Endothelial cell of umbilical vein (primary cell): ENCODE data around the gene TEKT5. TPM values are rescaled to one million over a fixed set of nuclear protein-coding genes. Genes with fewer than 3 reads are reported as not detected.

ENCODE experiments used
- BruUV-seq: library from RNA; stranded (reverse); fragments of 400-500 nt; replicated peaks from 2 replicates; lab custom pipeline; 2021; lab: Mats Ljungman, UMichigan
- CTCF ChIA-PET: fragments of 300-600, 350-600 bp; sonication (Branson Sonifier 250); formaldehyde crosslinking; loops from one replicate; lab custom pipeline; 2021; ENCODE audit warnings: antibody characterized with exemption, inconsistent platforms; lab: Charles Lee
- POLR2A ChIA-PET: fragments of 300-600, 350-600 bp; sonication (Branson Sonifier 250); formaldehyde crosslinking; loops from one replicate; lab custom pipeline; 2021; ENCODE audit warnings: antibody characterized with exemption, inconsistent platforms; lab: Charles Lee
- DNase-seq: peaks from one replicate; pipeline ENCODE4 v3.0.0-alpha.2; 2011; ENCODE audit warnings: low read depth, low spot score
- FAIRE-seq: peaks from 2 replicates; lab custom pipeline; 2011; peaks lifted over from hg19 to GRCh38; lab: Jason Lieb, UNC
- H2AFZ ChIP-seq: 2 replicates; pipeline ENCODE4 v1.6.0; 2012; ENCODE audit warnings: low read depth, low read length, control low read depth, inconsistent platforms
- H3K27ac ChIP-seq: 2 replicates; pipeline ENCODE4 v1.5.1; 2011; ENCODE audit warnings: low read depth, mild to moderate bottlenecking, control low read depth, low read length, moderate library complexity; ENCODE audit not compliant: insufficient read depth
- H3K27me3 ChIP-seq, 2 experiments: 2 replicates each; pipeline versions ENCODE4 v1.6.0 to v1.6.1; 2011; ENCODE audit warnings: low read length in 2 of 2, mixed read lengths in 1 of 2; ENCODE audit not compliant: control insufficient read depth in 2 of 2, insufficient read depth in 2 of 2
- H3K36me3 ChIP-seq, 2 experiments: 2 replicates in 1 of 2; 3 replicates in 1 of 2; pipeline ENCODE4 v1.5.1; 2011; ENCODE audit warnings: low read length in 2 of 2, mild to moderate bottlenecking in 1 of 2, moderate library complexity in 1 of 2; ENCODE audit not compliant: control insufficient read depth in 2 of 2, insufficient read depth in 2 of 2; ENCODE audit errors: extremely low read depth in 1 of 2
- H3K4me1 ChIP-seq: 3 replicates; pipeline ENCODE4 v1.5.1; 2011; ENCODE audit warnings: mild to moderate bottlenecking, low read length; ENCODE audit not compliant: control insufficient read depth, insufficient read depth; ENCODE audit errors: extremely low read depth
- H3K4me2 ChIP-seq: 2 replicates; pipeline ENCODE4 v1.6.1; 2011; ENCODE audit warnings: low read length, control low read depth, mixed read lengths; ENCODE audit not compliant: insufficient read depth
- H3K4me3 ChIP-seq, 3 experiments: fragments of 200-600 bp in 1 of 3; sonication (generic), shearing (Covaris generic) in 1 of 3; replicated peaks in 1 of 3; 2 replicates each; pipeline ENCODE4 v1.5.1; 2011 to 2016; ENCODE audit warnings: control low read depth in 3 of 3, low read length in 3 of 3, mild to moderate bottlenecking in 2 of 3, inconsistent platforms in 1 of 3, low read depth in 1 of 3, moderate library complexity in 1 of 3; ENCODE audit not compliant: insufficient read depth in 1 of 3
- H3K79me2 ChIP-seq: 2 replicates; pipeline ENCODE4 v1.6.0; 2012; ENCODE audit warnings: low read length, inconsistent platforms; ENCODE audit not compliant: control insufficient read depth, insufficient read depth
- H3K9ac ChIP-seq: replicated peaks from 2 replicates; pipeline ENCODE3; 2011; ENCODE audit warnings: low read length, control low read depth; ENCODE audit not compliant: insufficient read depth; ENCODE audit errors: extremely low read depth
- H3K9me1 ChIP-seq: replicated peaks from 3 replicates; pipeline ENCODE4 v1.6.0; 2011; ENCODE audit warnings: mild to moderate bottlenecking, low read length; ENCODE audit not compliant: control insufficient read depth, insufficient read depth; ENCODE audit errors: extremely low read depth
- H3K9me3 ChIP-seq: replicated peaks from 2 replicates; pipeline ENCODE4 v1.5.1; 2012; ENCODE audit warnings: low read length, inconsistent platforms; ENCODE audit not compliant: control insufficient read depth, insufficient read depth
- H4K20me1 ChIP-seq: replicated peaks from 2 replicates; pipeline ENCODE3; 2011; ENCODE audit warnings: mild to moderate bottlenecking, low read length; ENCODE audit not compliant: control insufficient read depth, insufficient read depth; ENCODE audit errors: extremely low read depth
- EZH2 ChIP-seq: IDR thresholded peaks from 2 replicates; pipeline ENCODE4 v1.6.1; 2012; ENCODE audit warnings: borderline replicate concordance, low read depth, mild to moderate bottlenecking, moderate library complexity, low read length, inconsistent platforms; ENCODE audit not compliant: severe bottlenecking
- FOS ChIP-seq: IDR thresholded peaks from 2 replicates; pipeline ENCODE4 v1.6.1; 2011; ENCODE audit warnings: mild to moderate bottlenecking, low read length, moderate library complexity, borderline replicate concordance; ENCODE audit not compliant: insufficient read depth
- JUN ChIP-seq: IDR thresholded peaks from 2 replicates; pipeline ENCODE4 v1.6.1; 2011; ENCODE audit warnings: borderline replicate concordance, low read depth; ENCODE audit not compliant: insufficient read length, insufficient read depth
- MAX ChIP-seq: IDR thresholded peaks from 2 replicates; pipeline ENCODE4 v1.6.1; 2011; ENCODE audit not compliant: insufficient read depth, insufficient read length
- MYC ChIP-seq: IDR thresholded peaks from one replicate; pipeline ENCODE4 v1.6.1; 2011; ENCODE audit warnings: mild to moderate bottlenecking, low read depth, low read length
- dilution Hi-C: fragments of 300-500 bp; cut with MboI; formaldehyde crosslinking; loops from one replicate; pipeline ENCODE4 v1.15.0; 2019; ENCODE audit warnings: low sequenced_read_pairs; ENCODE audit not compliant: extremely low pct_ligation_motif_present
- intact Hi-C: fragments of 100-400 bp; cut with micrococcal nuclease; formaldehyde crosslinking; loops from one replicate; pipeline ENCODE4 v1.10.0; 2022
- polyA plus RNA-seq, 4 experiments: library from polyadenylated mRNA; depleted of rRNA in 3 of 4; stranded (reverse) in 3 of 4; unstranded in 1 of 4; fragments of >200 nt; gene quantifications; 2 replicates each; pipeline versions ENCODE4 v1.2.1 to v1.2.3, GENCODE V29; 2011 to 2012; ENCODE audit warnings: missing spikeins in 1 of 4
- total RNA-seq: library from RNA; stranded (reverse); gene quantifications from 2 replicates; pipeline ENCODE4 v1.2.3, GENCODE V29; 2021
- TF ChIP-seq, protein P1 (sequence below), 2 donors: IDR thresholded peaks; 1 replicate in 1 of 2; 2 replicates in 1 of 2; pipeline ENCODE4 v1.5.1; 2011; ENCODE audit warnings: low read length in 2 of 2, mild to moderate bottlenecking in 2 of 2, moderate library complexity in 2 of 2, control low read depth in 1 of 2, inconsistent platforms in 1 of 2, low read depth in 1 of 2; ENCODE audit not compliant: insufficient read depth in 1 of 2; ENCODE audit errors: extremely low read depth in 1 of 2

The TEKT5 gene
- total and polyA plus RNA-seq, 2 donors (not counting 3 experiments of a cell fraction or from before 2014, with no cell fraction given) = not detected

DNA sequence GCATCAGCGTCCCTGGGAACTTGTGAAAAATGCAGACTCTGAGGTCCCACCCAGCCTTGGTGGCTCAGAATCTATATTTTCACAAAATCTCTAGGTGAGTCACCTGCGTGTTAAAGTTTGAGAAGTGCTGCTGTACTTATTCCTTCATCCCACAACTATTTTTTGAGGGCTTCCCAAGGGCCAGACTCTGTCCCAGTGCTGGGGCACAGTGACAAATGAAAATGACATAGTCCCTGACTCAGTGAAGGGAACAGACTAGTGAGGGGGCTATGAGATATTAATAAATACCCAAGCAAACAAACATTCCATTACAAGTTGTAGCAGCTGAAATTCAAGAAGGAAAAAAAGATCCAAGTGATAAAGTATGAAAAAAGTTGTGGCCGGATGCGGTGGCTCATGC, 104.4 kb downstream of the TEKT5 start:
- no peak overlapping the region for H3K9ac ChIP-seq
- no peaks in the 10 kb centered on the region for H4K20me1 ChIP-seq
- BruUV-seq = no TSS peak
- H3K36me3 ChIP-seq = no peaks in the 10 kb centered on the region
- no peaks in the 10 kb centered on the region for H3K79me2 ChIP-seq
- POLR2A ChIA-PET = no interaction called here
- TF ChIP-seq MYC (no peak), JUN (no peak), EZH2 (no peak), FOS (no peak), MAX (no peak)
- TF ChIP-seq, protein P1, sequence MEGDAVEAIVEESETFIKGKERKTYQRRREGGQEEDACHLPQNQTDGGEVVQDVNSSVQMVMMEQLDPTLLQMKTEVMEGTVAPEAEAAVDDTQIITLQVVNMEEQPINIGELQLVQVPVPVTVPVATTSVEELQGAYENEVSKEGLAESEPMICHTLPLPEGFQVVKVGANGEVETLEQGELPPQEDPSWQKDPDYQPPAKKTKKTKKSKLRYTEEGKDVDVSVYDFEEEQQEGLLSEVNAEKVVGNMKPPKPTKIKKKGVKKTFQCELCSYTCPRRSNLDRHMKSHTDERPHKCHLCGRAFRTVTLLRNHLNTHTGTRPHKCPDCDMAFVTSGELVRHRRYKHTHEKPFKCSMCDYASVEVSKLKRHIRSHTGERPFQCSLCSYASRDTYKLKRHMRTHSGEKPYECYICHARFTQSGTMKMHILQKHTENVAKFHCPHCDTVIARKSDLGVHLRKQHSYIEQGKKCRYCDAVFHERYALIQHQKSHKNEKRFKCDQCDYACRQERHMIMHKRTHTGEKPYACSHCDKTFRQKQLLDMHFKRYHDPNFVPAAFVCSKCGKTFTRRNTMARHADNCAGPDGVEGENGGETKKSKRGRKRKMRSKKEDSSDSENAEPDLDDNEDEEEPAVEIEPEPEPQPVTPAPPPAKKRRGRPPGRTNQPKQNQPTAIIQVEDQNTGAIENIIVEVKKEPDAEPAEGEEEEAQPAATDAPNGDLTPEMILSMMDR (IDR thresholded peaks at IDR 0.05; ENCODE audit: extremely low read depth in 1 of 2, insufficient read depth in 1 of 2, low read depth in 1 of 2, low read length in 2 of 2) = no peak
- DNase-seq (no peak), FAIRE-seq (no peak)
- H3K9me3 ChIP-seq = no peaks in the 10 kb centered on the region
- CTCF ChIA-PET = no interaction called here
- no peak overlapping the region for H3K4me3 ChIP-seq
- intact Hi-C loops = no loop called here
- no peaks in the 10 kb centered on the region for H3K27me3 ChIP-seq
- H3K27ac ChIP-seq = no peak overlapping the region
- no peak overlapping the region for H3K4me2 ChIP-seq
- no peak overlapping the region for H2AFZ ChIP-seq
- dilution Hi-C loops = no loop called here
- H3K4me1 ChIP-seq = no peaks in the 10 kb centered on the region
- H3K9me1 ChIP-seq = no peaks in the 10 kb centered on the region
